DOHH2 (cell line): ENCODE data around the gene ANKRD28.

Experiments used
- EZH2phosphoT487 ChIP-seq: fragments of 200-600 bp; sonication (generic); IDR thresholded peaks from 2 replicates; pipeline ENCODE4 v1.6.1; 2017; ENCODE audit warnings: borderline replicate concordance, mild to moderate bottlenecking, antibody characterized with exemption, low read length, moderate library complexity, mixed read lengths
- TF ChIP-seq, protein P1 (sequence below): fragments of 200-600 bp; sonication (generic); IDR thresholded peaks from one replicate; pipeline ENCODE4 v1.5.1; 2014; ENCODE audit warnings: antibody characterized with exemption, mild to moderate bottlenecking, low read depth, low read length; ENCODE audit not compliant: poor library complexity, severe bottlenecking

DNA sequence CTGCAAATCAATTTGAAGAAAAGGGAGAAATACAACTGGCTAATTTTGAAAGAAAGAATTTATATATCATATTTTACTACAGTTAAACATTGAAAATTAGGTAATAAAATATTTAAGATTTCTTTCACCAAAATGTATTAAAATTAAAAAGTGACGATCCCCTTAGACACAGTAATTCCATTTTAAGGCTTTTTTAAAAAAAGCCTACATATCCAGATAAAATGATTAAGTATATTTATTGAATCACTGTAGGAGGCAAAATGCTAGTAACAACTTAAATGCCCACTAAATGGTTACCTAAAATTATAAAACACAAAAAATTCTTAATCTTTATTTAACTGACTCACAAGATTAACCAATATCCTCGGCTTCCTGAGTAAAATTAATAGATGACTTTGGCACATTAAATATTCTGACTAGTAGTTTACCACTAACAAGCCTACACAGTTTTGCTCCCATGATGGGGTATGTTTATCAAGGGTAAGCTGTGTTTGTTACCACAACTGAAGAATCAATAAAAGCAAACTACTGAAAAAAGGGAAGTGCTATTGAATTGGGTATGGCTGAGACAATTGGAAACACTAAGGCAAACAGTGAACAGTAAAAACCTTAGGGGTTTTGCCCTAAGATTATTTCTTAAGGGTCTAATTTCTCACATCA, 28.4 kb downstream of the ANKRD28 start:
- TF ChIP-seq, protein P1, sequence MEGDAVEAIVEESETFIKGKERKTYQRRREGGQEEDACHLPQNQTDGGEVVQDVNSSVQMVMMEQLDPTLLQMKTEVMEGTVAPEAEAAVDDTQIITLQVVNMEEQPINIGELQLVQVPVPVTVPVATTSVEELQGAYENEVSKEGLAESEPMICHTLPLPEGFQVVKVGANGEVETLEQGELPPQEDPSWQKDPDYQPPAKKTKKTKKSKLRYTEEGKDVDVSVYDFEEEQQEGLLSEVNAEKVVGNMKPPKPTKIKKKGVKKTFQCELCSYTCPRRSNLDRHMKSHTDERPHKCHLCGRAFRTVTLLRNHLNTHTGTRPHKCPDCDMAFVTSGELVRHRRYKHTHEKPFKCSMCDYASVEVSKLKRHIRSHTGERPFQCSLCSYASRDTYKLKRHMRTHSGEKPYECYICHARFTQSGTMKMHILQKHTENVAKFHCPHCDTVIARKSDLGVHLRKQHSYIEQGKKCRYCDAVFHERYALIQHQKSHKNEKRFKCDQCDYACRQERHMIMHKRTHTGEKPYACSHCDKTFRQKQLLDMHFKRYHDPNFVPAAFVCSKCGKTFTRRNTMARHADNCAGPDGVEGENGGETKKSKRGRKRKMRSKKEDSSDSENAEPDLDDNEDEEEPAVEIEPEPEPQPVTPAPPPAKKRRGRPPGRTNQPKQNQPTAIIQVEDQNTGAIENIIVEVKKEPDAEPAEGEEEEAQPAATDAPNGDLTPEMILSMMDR, result no peak
- no peak for TF ChIP-seq EZH2phosphoT487
